T-helper 1 cell treated with Interleukin-12 subunit alpha and Interleukin-12 subunit beta and Interleukin-4 antibody, amounts not matched to agents 30 ng/mL and 1 ng/mL, for 36 hours (primary cell): ENCODE results near the gene GLI3. TPM values are rescaled to one million over a fixed set of nuclear protein-coding genes. Genes with fewer than 3 reads are reported as not detected.

ENCODE experiments used
- intact Hi-C: fragments of 100-400 bp; cut with micrococcal nuclease; formaldehyde crosslinking; loops from one replicate; pipeline ENCODE4 v1.15.1; 2024
- total RNA-seq: library from RNA; stranded (reverse); gene quantifications from 2 replicates; pipeline ENCODE4 v1.2.3, GENCODE V29; 2022

Gene GLI3
- total RNA-seq, 1 donor from 2014 or later: 0.02 TPM

DNA sequence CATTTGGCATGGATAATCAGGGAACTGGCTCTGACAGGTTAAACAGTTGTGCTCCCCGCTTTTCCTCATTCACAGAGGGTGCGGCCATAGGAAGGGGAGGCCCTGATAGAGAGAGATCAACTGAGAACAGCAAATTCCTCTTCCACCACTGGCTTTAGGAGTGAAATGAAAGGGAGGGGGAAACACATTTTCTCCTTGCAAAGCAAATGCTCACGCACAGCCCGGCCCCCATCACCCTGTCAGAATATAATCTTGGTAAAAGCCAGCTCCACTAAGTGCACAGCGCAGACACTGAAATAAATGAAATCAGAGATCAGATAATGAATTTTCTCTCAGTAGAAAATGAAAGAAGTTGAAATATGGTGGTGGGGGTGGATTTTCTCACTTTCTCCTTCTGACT is 187.2 kb downstream of the GLI3 start:
- intact Hi-C loops: no loop called here

DNA sequence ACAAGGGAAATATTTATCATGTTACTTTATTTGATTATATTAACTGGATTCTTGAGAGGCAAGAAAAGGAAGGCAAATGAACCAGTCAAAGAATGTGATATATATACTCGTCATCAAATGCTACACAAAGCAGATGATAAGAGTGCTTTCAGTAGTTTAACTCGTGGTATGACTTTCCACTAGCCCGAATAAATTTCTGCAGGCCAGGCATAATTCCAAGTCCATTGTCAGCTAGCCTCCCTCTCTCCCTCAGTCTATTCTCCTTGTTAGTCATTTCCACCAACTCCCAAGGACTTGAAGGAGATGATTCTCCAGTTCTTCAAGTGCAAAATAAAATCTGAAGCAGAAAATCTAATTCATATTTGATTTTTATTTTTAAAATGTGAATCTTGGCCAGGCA is 190.5 kb downstream of the GLI3 start:
- intact Hi-C loops: no loop called here

DNA sequence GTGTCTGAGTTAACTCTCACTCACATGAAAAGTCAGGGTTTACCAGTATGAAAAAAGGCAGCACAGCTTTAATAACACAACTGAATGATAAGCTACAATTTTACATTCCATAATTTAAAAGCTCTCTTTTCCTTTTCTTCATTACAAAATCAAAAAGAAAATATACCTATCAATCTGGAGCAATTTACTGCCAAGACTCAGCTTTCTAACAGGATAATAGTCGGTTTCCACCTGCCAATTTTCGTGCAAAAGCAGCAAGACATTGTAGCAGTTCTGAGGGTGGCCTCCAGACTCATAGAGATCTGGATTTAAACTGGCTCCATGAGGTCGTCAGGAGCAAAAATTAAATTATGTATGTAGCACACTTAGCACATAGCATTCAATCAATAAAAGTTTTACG is 191.0 kb downstream of the GLI3 start:
- intact Hi-C loops: no loop called here

DNA sequence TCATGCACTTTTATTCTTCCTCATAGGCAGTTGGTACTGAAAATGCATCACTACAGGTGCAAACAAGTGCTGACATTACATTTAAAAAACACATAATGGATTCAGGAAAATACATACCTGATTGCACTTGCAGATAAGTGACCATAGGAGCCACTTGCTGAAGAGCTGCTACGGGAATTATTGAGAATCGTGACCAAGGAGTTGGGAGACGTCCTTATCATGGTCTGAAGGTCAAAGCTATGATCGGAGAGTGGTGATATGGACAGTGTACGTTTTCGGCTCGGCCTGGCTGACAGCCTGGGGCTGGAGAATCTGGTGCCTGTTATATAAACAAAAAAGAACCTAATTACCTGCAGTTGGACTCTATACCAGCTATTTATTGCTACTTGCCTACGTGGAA is 197.1 kb downstream of the GLI3 start:
- intact Hi-C loops: no loop called here

DNA sequence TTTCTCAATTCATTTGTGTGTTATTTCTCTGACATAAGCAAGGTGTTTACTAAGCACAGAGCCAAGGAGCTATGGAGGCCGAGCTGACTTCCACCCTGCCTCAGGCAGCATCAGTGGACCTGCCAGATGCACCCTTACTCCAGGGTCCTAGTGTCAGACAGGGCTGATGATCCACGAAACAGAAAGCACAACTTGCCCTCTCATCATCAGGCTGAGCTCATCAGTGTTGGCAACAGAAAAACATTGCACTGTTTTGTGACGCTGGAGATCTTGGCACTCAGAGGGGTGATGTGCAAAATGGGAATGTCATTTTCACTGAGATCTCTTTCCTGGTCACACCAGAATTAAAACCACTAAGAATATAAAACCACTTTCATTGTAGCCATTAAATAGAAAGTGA is 201.8 kb downstream of the GLI3 start:
- intact Hi-C loops: no loop called here

DNA sequence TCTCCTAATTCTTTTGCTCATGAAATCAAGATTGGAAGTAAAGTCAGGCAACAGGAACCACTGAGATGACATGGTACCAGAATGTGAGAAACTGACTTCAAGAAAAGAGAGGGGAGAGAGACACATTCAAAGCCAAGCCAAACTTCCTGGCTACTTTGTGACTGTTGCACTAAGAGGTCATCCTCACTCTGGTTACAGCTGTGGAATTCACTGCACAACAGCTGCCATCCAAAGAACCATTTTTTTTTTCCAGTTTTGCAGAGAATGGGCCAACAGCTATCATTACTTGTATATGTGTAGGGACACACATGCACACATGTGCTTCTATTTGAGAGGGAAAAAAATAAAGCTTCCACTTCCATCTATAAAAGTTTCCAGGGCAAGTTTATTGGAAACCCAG is 203.5 kb downstream of the GLI3 start:
- intact Hi-C loops: no loop called here

DNA sequence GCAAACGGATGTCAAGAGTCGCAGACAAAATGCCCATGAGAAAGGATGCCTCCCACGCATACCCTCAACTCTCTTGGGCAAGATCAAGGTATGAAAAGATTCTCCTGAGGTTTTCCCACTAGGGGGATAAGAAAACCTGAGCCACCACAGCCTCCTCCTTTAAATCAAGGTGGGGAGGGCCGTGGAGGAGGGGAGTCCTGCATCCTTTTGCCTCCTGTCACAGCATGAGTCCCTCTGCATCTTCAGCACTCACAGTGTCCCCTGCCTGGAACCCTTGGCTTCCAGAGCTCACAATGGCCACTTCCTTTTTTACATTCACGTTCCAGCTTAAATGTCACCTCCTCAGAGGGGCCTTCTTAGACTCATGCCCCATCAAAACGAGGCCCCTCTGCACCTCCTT is 207.6 kb downstream of the GLI3 start:
- intact Hi-C loops: no loop called here

DNA sequence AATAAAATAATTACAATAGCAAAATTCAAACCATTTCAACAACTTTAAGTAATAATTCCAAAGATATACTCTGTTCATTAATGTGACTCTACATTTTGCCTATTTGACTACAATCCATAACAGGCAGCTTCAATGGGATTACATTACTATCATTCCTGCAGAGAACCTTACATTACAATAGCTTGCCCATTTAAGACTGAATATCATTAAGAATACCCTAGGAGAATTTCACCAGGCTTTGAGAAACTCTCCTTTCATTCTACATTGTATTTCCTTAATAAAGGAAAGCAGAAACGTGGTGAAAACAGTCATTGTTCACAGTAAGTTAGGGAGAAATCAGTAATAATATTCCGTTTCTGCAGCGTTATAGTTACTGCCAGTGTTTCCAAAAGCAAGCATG is 209.5 kb downstream of the GLI3 start:
- intact Hi-C loops: no loop called here

DNA sequence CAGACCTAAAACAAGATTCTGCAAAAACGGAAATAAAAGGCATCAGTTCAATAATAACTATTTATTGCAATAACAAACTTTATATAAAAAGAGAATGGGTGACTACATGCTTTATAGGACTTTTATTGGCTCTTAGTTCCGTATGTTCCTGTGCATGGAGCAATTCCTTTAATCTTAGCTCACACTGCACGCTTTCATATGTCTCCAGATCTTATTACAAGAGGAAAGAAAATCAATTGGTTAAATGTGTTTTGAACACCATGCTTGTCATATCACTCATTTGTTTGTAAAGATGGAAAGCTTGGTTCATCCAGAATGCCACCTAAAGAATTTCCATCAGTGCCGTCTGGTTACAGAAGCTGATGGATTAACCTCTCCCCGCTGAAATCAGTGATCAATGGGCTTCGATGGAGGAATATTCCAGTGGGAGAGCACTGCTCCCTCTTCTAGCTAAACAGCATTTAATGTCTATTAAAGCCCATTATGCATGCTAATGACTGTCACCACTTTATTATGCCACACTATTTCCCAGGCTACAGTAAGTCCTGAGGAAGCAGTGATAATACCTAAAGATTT is 210.3 kb downstream of the GLI3 start:
- intact Hi-C loops: no loop called here

DNA sequence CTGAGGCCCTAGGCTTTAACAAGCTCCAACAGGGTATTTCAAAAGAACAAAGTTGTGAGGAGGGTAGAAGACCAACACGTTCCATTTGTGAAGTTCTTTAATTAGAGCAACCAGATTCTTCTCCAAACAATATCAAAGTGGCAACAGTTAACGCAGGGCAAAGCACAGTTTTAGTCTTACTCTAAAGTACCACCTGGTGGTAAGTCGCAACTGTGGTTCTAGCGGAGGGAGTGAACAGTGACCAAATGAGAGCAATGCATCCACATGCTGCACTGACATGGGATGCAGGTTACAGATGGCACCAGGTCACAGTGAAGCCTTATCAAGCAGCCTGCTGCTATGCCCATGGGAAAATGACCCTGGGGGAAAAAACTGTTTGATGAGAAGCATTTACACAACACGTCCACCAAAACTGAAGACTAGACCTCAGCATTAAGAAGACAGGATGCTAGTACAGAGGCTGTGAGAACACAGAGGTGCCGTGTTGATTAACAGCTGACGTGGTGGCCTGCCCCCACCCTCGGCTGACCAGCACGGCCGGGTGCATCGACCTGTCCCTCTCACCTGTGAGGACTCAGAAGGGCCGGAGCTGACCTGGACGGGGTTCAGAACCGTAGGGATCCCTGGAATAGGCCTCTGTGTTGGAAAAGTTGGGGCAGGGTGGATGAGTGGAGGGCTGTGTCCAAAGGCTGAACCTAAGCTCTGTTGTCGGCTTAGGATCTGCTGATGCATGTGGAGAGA is 211.2 kb downstream of the GLI3 start:
- intact Hi-C loops: no loop called here

DNA sequence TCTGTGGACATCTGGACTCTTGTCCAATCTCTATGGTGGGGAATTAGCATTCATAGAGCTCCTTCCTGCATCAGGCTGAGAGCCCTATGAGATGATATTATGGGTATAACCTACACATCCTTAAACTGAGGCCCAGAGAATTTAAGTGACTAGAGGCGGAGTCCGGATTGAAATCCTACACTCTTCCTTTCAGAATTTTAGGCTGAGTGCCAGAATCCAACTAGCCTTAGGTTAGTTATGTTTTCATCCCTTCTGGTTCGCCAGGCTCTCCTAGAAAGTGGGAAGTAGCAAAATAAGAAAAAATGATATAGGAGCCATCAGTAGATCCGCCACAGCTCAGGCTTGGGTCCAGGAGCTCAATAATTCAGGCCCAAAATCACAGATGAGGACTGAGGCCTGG is 212.5 kb downstream of the GLI3 start:
- intact Hi-C loops: no loop called here

DNA sequence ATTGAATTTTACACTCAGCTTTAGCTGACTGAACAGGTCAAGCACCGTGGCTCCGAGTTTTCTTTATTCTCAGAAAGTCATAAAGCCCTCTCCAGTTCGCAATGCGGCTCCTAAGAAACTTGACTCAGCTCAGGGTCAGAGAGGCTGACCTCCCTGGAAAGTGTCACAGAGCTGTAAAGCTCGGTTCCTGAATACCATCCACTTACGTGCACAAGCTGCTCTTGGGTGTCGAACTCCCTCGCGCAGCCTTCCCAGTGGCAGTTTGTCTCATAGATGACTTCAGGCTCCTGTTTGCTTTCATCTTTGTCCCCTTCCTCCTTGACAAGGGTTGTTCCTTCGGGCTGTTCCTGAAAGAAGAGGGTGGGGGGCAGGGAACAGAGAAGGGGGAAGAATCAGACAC is 213.7 kb downstream of the GLI3 start:
- intact Hi-C loops: no loop called here

DNA sequence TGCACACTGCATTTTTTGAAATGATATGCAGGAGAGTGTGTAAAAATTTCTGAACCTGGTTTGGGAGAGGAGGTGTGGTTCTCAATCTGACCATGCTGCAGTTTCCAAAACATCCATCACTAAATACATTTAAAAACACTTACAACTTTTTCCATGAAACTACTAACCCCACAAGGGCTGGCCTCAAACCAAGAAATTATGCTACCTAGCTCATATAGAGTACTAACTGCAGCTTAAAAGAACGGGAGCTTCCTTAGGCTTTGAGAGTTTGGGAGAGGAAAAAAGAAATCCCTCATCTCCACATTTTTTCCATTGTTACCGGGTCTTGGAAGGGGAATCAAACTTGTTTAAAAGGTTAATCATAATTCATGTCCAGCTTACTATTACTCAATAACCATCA is 214.2 kb downstream of the GLI3 start:
- intact Hi-C loops: no loop called here

DNA sequence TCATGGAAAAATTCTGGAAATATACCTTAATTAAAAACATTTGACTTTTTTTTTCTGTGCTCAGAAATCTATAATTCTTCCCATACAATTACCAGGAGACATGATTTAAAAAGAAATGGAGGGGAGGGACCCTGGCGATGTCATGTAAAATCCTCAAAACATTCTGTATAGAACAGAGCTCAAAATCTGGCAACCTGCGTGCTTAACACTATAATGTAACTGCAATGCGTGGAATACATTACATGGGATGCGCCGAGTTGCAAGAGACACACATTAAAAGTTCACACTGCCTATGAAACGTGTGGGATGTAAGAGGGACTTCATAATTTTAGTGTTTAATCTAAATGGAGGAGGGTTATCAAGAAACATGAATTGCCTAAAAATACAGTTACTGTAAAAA is 215.0 kb downstream of the GLI3 start:
- intact Hi-C loops: no loop called here

DNA sequence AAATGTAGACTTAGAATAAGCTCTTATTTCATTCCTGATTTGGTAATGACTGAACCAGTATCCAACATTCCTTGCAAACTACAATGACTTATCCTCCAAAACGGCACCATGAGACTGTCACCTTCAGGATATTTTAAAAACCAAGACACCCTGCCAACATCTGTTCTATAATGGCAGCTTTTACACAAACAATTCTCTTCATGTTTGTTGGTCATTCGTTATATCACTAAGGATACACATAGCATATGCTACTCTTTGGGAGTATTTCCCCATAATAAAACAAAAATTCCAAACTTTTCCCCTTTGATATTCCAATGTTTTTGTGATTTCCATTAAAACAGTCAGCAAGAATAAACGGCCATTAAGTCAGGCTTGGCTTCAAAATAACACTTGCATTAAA is 215.4 kb downstream of the GLI3 start:
- intact Hi-C loops: no loop called here

DNA sequence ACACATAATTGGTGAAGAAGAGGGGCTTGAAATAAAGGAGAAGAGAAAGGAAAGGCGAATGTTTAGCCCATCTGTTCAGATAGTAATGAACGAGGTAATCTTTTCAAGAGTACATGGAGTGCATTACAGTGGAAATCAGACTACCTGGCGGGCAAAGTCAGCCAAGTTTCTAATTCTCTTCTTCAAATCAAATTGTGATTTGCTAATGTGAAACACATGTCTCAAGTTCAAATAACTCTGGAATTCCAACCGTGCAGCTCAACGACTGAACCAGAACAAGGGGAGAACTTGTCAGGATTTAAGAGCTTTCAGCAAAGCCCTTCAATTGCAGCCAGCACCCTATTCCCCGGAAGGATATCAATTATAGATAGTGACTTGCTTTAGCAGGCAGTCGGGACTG is 216.9 kb downstream of the GLI3 start:
- intact Hi-C loops: no loop called here

DNA sequence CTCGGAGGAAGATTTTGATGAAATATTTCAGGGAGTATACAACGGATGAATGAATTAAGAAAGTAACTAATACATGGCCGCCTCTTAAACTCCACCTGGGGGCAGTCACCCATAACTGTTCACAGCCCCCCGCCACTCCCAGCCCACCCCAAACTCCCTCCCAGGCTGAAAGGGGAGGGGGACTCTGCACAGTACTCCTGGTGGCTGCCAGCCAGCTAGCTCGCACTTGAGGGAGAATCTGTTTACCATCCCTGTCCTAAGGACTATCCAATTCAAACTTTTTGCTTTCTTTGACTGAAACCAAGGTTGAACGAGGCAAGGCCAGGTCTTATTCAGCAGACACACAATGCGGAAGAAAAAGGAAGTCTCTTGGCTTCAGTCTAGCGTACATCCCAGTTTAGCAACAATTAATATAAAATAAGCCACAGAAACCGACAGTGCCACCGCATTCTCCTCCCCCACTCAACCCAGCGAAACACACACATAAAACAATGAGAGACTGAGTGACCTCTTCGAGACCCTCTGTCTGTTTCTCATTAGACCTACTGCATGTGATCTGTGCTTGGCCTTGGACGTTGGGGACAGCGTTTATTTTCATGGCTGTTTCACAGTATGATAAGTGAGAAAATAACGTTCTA is 219.5 kb downstream of the GLI3 start:
- intact Hi-C loops: no loop called here

DNA sequence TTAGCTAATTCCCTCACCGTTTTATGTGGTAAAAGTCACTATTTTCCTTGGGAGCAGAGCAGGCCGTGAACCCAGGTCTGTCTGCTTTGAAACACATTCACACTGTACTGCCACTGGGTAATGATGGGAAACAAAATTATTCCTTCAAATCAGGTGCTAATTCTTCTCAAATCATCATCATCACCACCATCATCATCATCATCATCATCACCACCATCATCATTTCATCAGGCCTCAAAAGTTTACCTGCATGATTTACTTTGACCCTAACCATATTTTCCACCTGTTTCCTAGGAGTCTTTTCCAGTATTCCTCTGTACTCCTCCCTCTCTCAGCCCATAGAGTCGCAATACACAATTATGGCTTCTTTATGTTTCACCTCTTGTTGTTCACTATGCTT is 220.5 kb downstream of the GLI3 start:
- intact Hi-C loops: no loop called here

DNA sequence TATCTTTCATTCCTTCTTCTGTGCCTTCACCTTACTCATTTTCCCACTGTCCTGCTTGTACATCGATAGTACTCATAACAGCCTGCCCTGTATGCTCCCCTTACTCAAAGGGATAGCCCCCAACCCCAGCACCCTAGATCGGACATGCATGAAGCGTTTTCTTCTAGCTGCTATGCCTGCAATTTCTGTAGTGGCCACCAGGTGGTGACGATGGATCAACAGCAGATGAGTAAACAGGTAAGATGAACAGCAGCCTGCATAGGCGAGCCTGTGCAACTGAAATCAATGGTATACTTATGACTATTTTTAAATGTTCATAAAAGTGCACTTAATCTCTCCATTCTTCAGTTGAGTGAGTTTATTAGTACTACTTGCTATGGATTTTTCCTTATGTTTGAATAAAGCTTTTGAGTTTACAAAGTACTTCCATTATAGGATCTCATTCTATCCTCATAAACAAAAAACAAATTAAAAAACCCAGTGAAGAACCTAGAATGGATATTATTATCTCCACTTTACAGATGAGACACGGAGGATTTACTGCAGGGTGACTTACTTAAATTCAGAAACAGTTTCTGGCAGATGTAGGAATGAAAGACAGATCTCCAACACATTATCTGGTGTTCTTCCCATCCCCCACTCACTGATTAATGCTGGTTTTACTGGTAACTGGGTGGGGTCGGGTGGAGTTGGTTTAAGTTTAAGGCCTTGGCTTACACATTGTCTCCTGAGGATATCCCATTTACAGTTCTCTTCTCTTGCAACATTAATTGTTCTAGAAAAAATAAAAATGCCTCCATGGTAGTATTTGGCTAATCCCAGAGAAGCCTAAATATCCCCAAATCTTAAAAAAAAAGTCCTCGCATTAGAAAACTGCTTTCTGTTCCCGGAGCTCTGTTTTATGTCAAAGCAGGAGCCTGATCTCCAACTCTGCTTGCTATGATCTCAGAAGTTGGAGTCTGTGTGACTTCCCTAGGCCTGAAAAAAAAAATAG is 222.1 kb downstream of the GLI3 start:
- intact Hi-C loops: loop anchor here (1.0 to 5.0 kb wide), 2 partner anchors 861 to 1247 kb away; no protein-coding TSS in a partner anchor

DNA sequence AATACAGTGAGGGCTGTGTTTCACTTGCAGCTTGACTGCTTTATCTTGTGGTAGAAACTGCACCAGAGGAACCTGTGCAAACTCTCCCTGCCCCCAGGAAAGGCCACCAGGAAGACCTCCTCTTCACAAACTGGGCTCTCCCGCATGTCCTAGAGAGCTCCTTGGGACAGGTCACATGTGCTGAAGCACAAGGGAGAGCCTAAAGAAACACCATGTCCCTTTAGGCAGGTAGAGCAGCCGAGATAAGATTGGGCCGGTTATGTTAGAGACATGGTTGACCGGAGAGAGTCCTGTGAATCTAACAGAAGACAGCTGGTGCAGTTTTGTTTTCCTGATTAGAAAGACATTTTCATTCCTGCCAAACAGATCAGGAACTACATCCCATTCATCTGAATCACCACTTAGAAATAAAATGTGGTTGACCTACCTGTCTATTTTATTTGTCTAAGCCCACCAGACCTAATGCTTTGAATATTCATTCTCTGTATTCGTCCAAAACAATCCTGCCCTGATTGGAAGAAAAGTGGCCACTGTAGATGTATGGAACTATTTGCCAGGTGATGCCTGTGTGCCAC is 224.1 kb downstream of the GLI3 start:
- intact Hi-C loops: loop anchor here (5.0 kb wide), 1 partner anchor 1249 kb away; no protein-coding TSS in a partner anchor

DNA sequence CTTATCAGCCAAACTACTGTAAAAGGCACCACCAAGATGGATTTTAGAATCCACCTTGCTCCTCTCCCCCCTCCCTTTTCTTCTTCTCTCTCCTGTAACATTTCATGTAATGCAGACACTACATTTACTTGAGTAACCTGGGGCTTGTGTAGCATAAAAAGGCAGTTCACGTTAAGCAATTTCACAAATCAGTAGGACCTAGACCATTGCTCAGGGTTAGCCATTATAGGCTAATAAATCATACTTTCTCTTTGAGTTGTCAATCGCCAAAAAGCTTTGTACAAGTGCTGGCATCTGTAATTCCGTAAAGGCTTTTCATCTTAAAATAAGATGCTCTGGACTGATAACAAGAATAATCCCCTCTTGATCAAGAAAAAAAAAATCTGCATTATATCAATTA is 224.7 kb downstream of the GLI3 start:
- intact Hi-C loops: loop anchor here (5.0 kb wide), 1 partner anchor 1250 kb away; no protein-coding TSS in a partner anchor
